Esophagus squamous epithelium (tissue), 4 donors: ENCODE measurements around the gene SIPA1.

Experiments used
- POLR2A ChIP-seq, 4 donors: fragments of 450-650 bp; IDR thresholded peaks; one replicate each; pipeline ENCODE4 v1.6.1; 2017; ENCODE audit warnings: antibody characterized with exemption in 4 of 4, mild to moderate bottlenecking in 4 of 4, moderate library complexity in 3 of 4
- TF ChIP-seq, protein P1 (sequence below), 6 experiments: fragments of 450-650 bp in 4 of 6; fragments of 200-600 bp in 2 of 6; sonication (generic) in 2 of 6; IDR thresholded peaks; one replicate each; pipeline ENCODE4 v1.5.1; 2016 to 2019; ENCODE audit warnings: antibody characterized with exemption in 6 of 6, mild to moderate bottlenecking in 4 of 6, moderate library complexity in 4 of 6

DNA sequence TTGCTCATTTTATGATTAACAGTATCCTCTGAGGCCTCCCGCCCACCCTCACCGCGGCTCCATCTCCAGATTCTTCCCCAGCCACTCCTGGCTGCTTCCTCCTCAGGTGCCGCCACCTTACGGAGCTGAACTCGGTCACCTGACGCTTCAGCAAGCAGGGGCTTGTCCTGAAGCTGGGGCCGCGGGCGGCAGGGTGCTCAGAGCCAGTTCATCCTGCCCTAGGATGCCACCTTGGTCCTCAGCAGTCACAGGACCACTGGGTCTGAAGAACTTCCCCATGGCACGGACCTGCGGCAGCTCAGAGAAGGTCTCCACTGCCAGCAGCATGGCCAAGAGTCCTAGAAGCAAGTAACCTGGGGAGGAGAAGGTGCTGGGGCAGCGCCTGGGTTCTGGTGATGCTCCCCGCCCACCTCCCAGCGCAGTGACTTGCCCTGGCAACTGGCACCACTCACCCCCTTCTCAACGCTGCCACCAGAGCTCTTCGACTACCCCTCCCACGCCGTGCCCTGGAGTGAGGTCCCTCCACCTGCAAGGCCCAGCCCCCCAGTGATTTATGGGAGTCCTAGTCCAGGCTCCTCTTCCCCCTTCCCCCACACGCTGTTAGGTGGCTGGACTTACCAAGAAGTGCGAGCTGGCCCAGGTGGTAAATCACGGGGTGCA is 44.9 kb upstream of the SIPA1 start:
- TF ChIP-seq, protein P1, sequence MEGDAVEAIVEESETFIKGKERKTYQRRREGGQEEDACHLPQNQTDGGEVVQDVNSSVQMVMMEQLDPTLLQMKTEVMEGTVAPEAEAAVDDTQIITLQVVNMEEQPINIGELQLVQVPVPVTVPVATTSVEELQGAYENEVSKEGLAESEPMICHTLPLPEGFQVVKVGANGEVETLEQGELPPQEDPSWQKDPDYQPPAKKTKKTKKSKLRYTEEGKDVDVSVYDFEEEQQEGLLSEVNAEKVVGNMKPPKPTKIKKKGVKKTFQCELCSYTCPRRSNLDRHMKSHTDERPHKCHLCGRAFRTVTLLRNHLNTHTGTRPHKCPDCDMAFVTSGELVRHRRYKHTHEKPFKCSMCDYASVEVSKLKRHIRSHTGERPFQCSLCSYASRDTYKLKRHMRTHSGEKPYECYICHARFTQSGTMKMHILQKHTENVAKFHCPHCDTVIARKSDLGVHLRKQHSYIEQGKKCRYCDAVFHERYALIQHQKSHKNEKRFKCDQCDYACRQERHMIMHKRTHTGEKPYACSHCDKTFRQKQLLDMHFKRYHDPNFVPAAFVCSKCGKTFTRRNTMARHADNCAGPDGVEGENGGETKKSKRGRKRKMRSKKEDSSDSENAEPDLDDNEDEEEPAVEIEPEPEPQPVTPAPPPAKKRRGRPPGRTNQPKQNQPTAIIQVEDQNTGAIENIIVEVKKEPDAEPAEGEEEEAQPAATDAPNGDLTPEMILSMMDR (IDR thresholded peaks at IDR 0.05), result no peak
- TF ChIP-seq POLR2A (IDR thresholded peaks at IDR 0.05), result no peak
